ENCODE measurements around the gene FRAS1. TPM values are rescaled to one million over a fixed set of nuclear protein-coding genes. Genes with fewer than 3 reads are reported as not detected.

Gene FRAS1
- total RNA-seq, 2 donors from 2014 or later: 2.1 to 4.0 TPM

DNA sequence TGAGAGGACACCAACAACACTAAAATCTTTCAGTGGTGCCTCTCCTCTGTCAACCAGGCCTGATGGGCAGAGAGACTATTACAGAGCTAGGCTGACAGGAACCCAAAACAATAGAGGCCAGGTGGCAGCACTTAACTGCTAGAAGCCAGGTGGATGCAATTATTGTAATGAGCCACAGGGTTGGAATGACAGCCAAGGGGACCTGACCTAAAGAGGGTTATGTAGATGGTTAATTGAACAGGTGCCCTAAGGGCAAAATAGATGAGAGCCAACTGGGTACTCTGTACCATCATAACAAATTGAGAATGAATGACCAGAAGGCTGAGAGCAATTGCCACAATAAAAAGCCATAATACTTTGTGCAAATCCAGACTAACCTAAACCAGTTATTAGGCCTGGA, 24.7 kb upstream of the FRAS1 start:
- Histone ChIP-seq H3K27ac (no peak overlapping the region), H3K36me3 (no peaks in the 10 kb centered on the region), H3K9me3 (no peaks in the 10 kb centered on the region), H3K4me3 (no peak overlapping the region), H3K9ac (ENCODE audit: low read depth in 2 of 2, low read length in 2 of 2) (no peak overlapping the region), H3K4me1 (no peaks in the 10 kb centered on the region), H3K27me3 (no peaks in the 10 kb centered on the region)
- intact Hi-C loops (cut with DNase I): no loop called here
- DNase-seq: no peak
- TF ChIP-seq, protein P1, sequence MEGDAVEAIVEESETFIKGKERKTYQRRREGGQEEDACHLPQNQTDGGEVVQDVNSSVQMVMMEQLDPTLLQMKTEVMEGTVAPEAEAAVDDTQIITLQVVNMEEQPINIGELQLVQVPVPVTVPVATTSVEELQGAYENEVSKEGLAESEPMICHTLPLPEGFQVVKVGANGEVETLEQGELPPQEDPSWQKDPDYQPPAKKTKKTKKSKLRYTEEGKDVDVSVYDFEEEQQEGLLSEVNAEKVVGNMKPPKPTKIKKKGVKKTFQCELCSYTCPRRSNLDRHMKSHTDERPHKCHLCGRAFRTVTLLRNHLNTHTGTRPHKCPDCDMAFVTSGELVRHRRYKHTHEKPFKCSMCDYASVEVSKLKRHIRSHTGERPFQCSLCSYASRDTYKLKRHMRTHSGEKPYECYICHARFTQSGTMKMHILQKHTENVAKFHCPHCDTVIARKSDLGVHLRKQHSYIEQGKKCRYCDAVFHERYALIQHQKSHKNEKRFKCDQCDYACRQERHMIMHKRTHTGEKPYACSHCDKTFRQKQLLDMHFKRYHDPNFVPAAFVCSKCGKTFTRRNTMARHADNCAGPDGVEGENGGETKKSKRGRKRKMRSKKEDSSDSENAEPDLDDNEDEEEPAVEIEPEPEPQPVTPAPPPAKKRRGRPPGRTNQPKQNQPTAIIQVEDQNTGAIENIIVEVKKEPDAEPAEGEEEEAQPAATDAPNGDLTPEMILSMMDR (IDR thresholded peaks at IDR 0.05): no peak

DNA sequence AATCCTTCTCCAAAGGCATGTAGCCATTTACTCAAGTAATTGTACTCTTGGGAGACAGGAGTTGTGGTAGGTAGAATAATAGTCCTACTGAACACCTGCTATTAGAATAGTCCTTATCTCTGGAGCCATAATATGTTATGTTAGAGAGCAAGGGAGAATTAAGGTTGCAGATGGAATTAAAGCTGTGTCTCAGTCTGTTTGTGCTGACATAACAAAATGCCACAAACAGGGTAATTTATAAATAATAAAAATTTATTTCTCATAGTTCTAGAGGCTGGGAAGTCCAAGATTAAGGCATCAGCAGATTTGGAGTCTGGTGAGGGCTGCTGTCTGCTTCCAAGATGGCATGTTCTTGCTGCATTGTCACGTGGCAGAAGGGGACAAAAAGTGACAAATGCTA, 24.2 kb upstream of the FRAS1 start:
- Histone ChIP-seq H3K9ac (ENCODE audit: low read depth in 2 of 2, low read length in 2 of 2) (no peak overlapping the region), H3K27me3 (no peaks in the 10 kb centered on the region), H3K36me3 (no peaks in the 10 kb centered on the region), H3K27ac (no peak overlapping the region), H3K9me3 (no peaks in the 10 kb centered on the region), H3K4me1 (no peaks in the 10 kb centered on the region), H3K4me3 (no peak overlapping the region)
- DNase-seq: no peak
- TF ChIP-seq, protein P1 (IDR thresholded peaks at IDR 0.05): no peak
- intact Hi-C loops (cut with DNase I): no loop called here

DNA sequence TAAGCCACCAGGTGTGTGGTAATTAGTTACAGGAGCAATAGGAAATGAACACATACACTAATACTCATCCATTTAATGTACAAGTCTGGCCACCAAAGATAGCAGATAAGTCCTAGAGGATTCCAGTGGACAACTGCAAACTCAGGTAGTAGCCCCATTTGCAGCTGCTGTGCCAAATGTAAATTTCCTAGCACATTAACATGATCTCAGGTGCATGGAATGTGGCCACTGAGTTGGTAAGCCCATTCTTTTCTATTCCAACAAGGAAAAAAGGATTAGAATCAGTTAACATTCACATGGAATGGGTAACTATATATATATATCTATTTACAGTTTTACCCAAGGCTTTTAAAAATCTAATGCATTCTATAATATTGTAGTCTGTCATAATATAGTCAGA, 23.3 kb upstream of the FRAS1 start:
- H3K9me3 ChIP-seq: no peaks in the 10 kb centered on the region
- TF ChIP-seq, protein P1 (IDR thresholded peaks at IDR 0.05): no peak
- H3K9ac ChIP-seq (ENCODE audit: low read depth in 2 of 2, low read length in 2 of 2): no peak overlapping the region
- H3K4me3 ChIP-seq: no peak overlapping the region
- DNase-seq: no peak
- no peak overlapping the region for H3K27ac ChIP-seq
- H3K4me1 ChIP-seq: no peaks in the 10 kb centered on the region
- no peaks in the 10 kb centered on the region for H3K36me3 ChIP-seq
- intact Hi-C loops (cut with DNase I): no loop called here
- no peaks in the 10 kb centered on the region for H3K27me3 ChIP-seq

DNA sequence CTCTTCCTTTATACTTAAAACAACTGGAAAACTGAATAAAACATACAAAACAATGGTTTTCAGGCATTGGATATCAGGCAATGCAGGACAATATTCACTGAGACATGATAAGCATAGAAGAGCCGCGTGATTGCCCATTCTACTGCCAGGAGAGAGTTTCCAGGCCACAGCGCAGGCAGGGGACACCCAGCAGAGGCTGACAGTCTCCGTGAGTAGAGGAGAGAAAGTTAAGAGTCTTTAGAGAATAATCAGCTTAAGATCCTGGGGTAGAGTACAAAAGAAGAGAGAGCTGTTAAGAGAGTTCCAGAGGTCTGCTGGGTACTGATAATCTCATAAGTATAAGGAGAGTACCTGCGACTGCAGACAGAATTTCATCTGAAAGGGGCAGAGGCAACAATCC, 18.4 kb upstream of the FRAS1 start:
- Histone ChIP-seq H3K9me3 (no peaks in the 10 kb centered on the region), H3K4me3 (no peak overlapping the region), H3K27me3 (no peaks in the 10 kb centered on the region), H3K4me1 (no peaks in the 10 kb centered on the region), H3K27ac (no peak overlapping the region), H3K9ac (ENCODE audit: low read depth in 2 of 2, low read length in 2 of 2) (no peak overlapping the region), H3K36me3 (no peaks in the 10 kb centered on the region)
- TF ChIP-seq, protein P1 (IDR thresholded peaks at IDR 0.05): no peak
- intact Hi-C loops (cut with DNase I): no loop called here
- DNase-seq: no peak

DNA sequence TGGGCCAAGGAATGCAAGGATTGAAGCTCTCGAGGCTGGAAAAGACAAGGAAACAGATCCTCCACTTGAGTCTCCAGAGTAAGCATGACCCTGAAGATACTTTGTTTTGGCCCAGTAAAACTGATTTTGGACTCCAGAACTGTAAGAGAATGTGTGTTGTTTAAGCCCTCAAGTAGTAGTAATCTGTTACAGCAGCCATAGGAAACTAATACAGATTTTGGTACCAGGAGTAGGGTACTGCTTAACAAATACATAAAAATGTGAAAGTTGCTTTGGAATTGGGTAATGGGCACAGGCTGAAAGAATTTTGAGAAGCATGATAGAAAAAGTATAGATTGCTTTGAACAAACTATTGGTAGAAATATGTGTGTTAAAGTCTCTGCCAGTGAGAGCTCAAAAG, 17.4 kb upstream of the FRAS1 start:
- no peak overlapping the region for H3K27ac ChIP-seq
- H3K4me3 ChIP-seq: no peak overlapping the region
- H3K9ac ChIP-seq (ENCODE audit: low read depth in 2 of 2, low read length in 2 of 2): no peak overlapping the region
- no peak for DNase-seq
- no peaks in the 10 kb centered on the region for H3K9me3 ChIP-seq
- intact Hi-C loops (cut with DNase I): no loop called here
- TF ChIP-seq, protein P1 (IDR thresholded peaks at IDR 0.05): no peak
- H3K4me1 ChIP-seq: no peaks in the 10 kb centered on the region
- H3K27me3 ChIP-seq: no peaks in the 10 kb centered on the region
- H3K36me3 ChIP-seq: no peaks in the 10 kb centered on the region

DNA sequence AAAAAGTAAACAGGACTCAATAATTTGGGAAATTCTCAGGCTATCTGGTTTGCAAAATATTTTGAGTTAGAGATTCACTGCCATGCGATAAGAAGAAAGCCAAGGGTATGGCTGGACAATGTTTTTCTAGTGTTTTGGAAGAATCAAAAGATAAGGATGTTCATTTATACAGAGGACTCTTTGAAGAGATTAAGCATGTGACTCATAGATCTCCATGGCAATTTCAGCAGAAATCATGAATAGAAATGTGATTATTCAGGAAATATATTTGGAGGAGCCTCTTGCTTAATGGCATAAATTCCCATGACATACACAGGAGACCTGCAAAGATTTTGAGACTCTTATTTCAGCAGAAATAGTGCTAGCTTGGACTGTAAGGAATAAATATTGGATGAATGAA, 16.7 kb upstream of the FRAS1 start:
- Histone ChIP-seq H3K9ac (ENCODE audit: low read depth in 2 of 2, low read length in 2 of 2) (no peak overlapping the region), H3K36me3 (no peaks in the 10 kb centered on the region), H3K4me1 (no peaks in the 10 kb centered on the region), H3K9me3 (no peaks in the 10 kb centered on the region), H3K27ac (no peak overlapping the region), H3K4me3 (no peak overlapping the region), H3K27me3 (no peaks in the 10 kb centered on the region)
- DNase-seq: no peak
- intact Hi-C loops (cut with DNase I): no loop called here
- TF ChIP-seq, protein P1 (IDR thresholded peaks at IDR 0.05): no peak
